HFF-Myc (cell line): ENCODE measurements around the gene NPFFR1.

Experiments used
- DNase-seq: peaks from one replicate; pipeline ENCODE4 v3.0.0-alpha.2; 2011; ENCODE audit warnings: low read depth; ENCODE audit errors: extremely low read depth
- H3K4me3 ChIP-seq: replicated peaks from 2 replicates; pipeline ENCODE4 v1.5.1; 2011; ENCODE audit warnings: low read depth, mild to moderate bottlenecking, control low read depth, low read length
- CTCF ChIP-seq: IDR thresholded peaks from 2 replicates; pipeline ENCODE4 v1.5.1; 2012; ENCODE audit warnings: mild to moderate bottlenecking, low read depth, low read length, control low read depth; ENCODE audit errors: missing control alignments

NPFFR1 gene

GRCh38 chr10:70198696-70199466, 84.9 kb downstream of the NPFFR1 start:
- TF ChIP-seq CTCF, result no peak
- no peak overlapping the region for H3K4me3 ChIP-seq
- no peak for DNase-seq
